Stimulated activated CD4-positive, alpha-beta T cell treated with anti-CD3 and anti-CD28 coated beads, Interleukin-12 subunit alpha, Interleukin-12 subunit beta, amount 100 ng/mL, for 48 hours (primary cell): ENCODE measurements around the gene ADD1.
"Not testable (repeated sequence)": the region's sequence is repeated elsewhere in the genome, so short reads cannot be mapped to it uniquely, and the experiment has no call there.

Experiments
- DNase-seq, 3 donors: peaks; one replicate each; pipeline ENCODE4 v3.0.0-alpha.2; 2020; ENCODE audit warnings: low read depth in 2 of 3, low spot score in 1 of 3

Gene ADD1

DNA sequence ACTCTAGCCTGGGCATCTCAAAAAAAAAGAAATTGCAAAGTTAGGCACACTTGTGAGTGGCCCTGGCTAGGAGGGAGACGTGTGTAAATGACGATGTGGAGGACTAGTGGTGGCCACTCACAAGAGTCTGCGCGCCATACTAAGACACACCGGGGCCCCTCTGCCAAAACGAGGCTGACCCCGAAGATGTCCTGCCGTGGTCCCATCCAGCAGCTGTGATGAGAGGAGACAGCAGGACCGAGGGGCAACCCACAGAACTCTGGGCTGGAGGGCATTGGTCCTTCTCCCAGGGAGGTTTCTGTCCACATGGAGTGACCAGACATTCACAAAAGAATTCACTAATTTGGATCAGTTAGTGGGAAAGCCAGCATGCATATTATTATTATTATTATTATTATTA is 72.1 kb downstream of the ADD1 start:
- DNase-seq = no peak

DNA sequence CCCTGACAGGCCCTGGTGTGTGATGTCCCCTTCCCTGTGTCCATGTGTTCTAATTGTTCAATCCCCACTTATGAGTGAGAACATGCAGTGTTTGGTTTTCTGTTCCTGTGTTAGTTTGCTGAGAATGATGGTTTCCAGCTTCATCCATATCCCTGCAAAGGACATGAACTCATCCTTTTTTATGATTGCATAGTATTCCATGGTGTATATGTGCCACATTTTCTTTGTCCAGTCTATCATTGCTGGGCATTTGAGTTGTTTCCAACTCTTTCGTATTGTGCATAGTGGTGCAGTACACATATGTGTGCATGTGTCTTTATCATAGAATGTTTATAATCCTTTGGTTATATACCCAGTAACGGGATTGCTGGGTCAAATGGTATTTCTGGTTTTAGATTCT is 73.1 kb downstream of the ADD1 start:
- not testable (repeated sequence) for DNase-seq

DNA sequence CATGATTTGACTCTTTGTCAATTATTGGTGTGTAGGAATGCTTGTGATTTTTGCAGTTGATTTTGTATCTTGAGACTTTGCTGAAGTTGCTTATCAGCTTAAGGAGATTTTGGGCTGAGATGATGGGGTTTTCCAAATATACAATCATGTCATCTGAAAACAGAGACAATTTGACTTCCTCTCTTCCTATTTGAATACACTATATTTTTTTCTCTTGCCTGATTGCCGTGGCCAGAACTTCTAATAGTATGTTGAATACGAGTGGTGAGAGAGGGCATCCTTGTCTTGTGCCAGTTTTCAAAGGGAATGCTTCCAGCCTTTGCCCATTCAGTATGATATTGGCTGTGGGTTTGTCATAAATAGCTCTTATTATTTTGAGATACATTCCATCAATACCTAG is 74.7 kb downstream of the ADD1 start:
- not testable (repeated sequence) for DNase-seq

DNA sequence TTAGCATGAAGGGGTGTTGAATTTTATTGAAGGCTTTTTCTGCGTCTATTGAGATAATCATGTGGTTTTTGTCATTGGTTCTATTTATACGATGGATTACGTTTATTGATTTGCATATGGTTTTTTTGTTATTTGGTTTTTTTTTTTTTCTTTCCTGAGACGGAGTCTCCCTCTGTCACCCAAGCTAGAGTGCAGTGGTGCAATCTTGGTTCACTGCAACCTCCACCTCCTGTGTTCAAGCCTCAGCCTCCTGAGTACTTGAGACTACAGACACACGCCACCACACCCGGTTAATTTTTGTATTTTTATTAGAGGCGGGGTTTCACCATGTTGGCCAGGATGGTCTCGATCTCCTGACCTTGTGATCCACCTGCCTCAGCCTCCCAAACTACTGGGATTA is 75.1 kb downstream of the ADD1 start:
- not testable (repeated sequence) for DNase-seq

DNA sequence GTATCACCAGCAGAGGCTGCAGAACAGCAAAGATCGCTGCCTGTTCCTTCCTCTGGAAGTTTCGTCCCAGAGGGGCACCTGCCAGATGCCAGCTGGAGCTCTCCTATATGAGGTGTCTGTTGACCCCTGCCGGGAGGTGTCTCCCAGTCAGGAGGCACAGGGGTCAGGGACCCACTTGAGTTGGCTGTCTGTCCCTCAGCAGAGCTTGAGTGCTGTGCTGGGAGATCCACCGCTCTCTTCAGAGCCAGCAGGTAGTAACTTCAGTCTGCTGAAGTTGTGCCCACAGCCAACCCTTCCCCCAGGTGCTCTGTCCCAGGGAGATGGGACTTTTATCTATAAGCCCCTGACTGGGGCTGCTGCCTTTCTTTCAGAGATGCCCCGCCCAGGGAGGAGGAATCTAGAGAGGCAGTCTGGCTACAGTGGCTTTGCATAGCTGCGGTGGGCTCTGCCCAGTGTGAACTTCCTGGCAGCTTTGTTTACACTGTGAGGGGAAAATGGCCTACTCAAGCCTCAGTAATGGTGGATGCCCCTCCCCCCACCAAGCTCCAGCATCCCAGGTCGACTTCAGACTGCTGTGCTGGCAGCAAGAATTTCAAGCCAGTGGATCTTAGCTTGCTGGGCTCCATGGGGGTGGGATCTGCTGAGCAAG is 78.9 kb downstream of the ADD1 start:
- not testable (repeated sequence) for DNase-seq

DNA sequence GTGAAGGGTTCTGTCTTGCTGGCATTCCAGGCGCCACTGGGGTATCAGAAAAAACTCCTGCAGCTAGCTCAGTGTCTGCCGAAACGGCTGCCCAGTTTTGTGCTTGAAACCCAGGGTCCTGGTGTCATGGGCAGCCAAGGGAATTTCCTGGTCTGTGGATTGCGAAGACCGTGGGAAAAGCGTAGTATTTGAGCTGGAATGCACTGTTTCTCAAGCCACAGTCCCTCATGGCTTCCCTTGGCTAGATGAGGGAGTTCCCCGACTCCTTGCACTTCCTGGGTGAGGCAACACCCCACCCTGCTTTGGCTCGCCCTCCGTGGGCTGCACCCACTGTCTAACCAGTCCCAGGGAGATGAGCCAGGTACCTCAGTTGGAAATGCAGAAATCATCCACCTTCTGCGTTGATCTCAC is 79.5 kb downstream of the ADD1 start:
- no peak for DNase-seq

DNA sequence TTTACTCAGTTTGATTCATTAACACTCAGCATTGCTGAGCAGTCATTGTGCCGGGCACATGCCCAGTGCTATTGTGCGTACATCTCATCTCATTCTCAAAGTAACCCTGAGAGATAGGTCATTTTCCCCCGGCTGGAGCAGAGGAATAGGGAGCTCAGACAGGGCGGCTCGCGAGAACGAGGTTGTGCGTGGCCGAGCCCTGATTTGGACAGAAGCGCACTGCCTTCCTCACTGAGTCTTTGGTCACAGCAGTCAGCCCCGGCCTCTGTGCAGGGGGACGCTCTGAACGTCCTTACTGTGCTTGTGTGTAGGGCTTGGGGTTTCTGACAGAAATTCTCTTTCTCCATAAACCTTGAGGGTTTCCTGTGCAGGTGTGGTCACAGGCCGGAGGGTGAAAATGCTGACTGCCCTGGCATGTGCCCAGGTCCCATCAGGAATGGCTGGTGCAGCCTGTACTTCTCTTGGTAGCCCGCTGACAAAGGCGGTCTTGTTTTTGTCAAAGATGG is 80.1 kb downstream of the ADD1 start:
- no peak for DNase-seq

DNA sequence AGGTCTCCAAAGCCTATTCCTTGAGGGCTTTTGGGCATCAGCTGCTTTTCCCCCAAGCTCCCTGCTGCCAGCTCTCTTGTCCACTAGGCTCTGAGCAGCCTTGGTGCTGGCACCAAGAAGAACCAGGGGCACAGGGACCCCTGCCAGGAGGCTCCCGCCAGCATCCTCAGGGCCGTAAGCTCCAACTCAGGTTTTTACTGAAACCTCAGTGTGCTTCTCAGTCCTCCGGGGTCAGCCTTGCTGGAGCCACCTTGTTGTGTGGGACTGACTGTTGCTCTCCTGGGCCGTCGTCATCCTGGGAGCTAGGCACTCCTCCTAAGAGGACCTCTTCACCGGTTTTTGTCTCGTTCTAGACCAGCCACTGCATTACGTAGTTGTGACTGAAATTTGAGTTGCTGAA is 80.6 kb downstream of the ADD1 start:
- DNase-seq = no peak

DNA sequence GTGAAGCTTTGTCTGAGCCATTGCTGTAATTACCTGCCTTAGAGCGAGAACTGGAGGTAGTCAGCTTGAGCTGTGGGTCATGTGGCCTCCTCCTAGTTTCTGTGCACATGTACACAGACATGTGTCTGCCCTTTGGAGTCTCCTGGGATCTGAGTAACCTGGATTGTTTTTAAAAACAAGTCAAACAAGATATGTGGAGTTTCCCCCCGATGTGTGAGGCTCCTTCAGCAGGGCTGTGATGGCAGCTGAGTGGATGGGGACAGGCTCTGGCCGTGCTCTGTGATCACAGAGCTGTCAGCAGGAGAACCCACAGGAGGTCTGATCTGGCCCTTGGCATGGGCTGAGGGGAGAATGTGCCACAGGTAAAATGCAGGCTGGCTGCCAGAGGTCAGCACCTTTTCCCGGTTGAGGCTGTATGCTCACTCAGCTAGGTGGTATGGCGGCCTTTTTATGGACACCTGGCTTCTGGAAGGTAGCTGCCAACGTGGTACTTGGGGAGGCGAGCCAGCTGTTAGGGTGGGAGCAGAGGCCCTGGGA is 81.2 kb downstream of the ADD1 start:
- no peak for DNase-seq

DNA sequence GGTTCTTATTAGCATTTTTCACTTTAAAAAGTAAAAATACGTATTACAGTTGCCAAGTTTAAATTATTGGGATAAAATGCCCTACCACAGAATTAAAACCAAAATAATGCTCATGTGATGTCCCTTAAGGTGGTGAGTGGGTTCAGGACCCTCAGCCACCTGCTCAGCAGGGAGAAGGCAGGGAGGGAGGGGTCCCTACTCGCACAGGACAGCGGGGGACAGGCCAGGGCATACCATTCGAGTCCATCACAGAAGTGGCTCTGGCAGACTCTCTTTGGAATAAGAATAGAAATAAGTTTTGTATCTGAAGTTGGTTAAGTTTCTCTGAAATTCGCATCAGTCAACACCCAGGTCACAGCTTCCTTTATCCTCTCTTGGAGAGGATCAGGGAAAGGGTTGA is 81.9 kb downstream of the ADD1 start:
- no peak for DNase-seq

DNA sequence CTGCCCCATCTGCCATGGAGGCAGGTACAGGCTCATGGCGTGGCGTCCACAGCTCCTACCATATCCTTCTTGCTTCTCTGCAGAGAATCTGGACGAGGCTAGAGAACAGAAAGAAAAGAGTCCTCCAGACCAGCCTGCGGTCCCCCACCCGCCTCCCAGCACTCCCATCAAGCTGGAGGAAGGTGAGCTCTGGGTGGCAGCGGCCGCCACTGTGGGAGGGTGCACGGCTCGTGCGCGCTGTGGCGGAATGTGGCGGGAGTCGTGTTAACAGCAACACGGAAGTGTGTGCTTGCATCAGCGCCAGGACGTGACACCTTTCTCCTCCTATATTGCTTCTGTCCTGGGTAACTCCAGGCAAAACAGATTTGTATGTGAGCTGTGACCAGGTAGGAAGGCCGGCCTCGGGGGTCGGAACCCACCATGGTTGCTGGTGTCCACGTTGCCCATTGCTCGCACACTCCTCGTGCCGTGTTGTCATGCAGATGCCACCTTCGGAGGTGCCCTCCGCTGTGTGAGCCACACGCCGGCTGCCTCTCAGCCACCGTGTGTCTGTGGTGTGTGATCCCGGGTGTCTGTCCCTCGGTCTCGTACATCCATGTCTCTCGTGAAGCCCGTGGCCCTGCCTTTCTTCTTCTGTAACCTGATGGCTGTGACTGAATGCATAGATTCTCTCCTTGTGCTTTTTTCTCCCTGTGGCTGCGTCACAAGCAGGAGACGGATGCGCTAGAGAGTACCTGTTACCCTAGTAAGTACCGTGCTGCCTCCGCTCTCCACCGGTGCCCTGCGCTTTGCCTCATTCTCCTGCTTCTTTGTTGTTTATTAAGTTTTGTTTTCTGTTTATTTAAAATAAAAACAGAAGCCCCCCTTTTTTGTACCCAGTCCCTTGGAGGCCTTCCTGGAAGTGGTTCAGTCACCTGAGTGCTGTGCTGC is 82.6 kb downstream of the ADD1 start:
- DNase-seq = no peak

DNA sequence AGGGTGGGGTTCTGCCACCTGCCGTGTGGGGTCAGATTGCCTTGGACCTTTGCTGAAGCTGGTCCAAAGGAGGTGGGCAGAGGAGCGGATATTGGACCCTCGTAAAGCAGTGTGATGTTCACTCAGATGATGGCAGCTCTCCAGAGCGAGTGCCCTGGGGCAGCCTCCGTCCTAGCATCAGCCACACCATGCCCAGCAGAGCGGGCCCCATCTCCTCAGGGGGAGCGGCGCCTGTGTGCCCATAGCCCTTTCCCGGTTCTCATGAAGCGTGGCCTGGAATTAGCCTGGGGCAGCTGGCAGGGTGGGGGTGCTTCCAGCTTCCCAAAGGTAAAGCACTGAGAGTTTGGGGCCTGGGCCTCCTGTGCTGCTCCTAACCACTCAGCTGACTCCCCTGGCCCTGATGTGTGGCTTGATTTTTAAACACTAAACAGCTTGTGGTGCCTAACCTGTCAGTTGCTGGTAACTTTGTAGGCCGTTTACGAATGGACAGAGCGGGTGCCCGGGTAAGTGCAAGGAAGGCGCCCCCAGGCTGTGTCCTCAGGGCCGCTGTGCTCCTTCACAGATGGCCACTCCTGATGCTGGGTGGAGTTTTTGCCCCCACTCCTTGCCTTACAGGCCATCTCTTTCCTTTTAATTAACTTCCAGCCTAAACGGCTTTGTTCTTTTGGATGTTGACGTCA is 83.5 kb downstream of the ADD1 start:
- no peak for DNase-seq

DNA sequence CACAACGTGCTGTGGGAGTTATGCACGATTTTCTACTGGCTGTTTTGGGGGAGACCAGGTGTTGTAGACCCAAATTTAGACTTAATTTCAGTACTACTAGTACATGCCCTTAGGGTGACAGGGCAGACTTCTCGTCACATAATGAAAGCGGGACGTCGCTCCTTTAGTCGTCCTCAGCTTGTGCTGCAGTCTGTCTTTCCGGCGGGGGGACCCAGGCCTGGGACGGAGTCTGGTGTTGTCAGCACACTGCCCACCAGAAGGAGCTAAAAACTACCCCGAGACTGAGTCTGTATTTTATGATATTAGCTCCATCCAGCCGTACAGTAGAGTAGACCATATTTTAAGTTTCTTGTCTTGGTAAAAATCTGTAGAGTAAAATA is 84.0 kb downstream of the ADD1 start:
- no peak for DNase-seq

DNA sequence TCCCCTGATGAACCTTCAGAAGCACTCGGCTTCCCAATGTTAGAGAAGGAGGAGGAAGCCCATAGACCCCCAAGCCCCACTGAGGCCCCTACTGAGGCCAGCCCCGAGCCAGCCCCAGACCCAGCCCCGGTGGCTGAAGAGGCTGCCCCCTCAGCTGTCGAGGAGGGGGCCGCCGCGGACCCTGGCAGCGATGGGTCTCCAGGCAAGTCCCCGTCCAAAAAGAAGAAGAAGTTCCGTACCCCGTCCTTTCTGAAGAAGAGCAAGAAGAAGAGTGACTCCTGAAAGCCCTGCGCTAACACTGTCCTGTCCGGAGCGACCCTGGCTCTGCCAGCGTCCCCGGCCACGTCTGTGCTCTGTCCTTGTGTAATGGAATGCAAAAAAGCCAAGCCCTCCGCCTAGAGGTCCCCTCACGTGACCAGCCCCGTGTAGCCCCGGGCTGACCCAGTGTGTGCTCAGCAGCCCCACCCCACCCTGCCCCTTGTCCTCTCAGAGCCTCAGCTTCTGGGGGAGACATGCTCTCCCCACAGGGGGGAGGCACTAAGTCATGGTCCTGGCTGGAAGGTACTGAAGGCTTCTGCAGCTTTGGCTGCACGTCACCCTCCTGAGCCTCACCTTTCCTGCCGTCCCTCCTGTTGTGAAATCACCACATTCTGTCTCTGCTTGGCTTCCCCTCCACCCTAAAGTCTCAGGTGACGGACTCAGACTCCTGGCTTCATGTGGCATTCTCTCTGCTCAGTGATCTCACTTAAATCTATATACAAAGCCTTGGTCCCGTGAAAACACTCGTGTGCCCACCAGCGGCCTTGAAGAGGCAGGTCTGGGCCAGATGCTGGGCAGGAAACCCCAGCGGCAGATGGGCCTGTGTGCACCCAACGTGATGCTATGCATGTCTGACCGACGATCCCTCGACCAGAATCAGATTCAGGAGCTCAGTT is 84.9 kb downstream of the ADD1 start:
- DNase-seq = no peak

DNA sequence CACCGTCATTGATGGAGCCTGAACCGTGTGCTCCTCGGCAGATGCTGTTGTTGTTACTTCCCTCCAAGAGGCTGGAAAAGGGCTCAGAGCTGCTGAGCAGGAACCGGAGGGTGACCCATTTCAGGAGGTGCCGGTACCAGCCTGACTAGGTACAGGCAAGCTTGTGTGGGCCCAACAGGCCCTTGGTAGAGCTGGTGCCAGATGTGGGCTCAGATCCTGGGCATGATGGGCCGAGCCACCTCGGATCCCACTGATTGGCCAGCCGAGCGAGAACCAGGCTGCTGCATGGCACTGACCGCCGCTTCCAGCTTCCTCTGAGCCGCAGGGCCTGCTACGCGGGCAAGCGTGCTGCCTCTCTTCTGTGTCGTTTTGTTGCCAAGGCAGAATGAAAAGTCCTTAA is 85.8 kb downstream of the ADD1 start:
- no peak for DNase-seq

DNA sequence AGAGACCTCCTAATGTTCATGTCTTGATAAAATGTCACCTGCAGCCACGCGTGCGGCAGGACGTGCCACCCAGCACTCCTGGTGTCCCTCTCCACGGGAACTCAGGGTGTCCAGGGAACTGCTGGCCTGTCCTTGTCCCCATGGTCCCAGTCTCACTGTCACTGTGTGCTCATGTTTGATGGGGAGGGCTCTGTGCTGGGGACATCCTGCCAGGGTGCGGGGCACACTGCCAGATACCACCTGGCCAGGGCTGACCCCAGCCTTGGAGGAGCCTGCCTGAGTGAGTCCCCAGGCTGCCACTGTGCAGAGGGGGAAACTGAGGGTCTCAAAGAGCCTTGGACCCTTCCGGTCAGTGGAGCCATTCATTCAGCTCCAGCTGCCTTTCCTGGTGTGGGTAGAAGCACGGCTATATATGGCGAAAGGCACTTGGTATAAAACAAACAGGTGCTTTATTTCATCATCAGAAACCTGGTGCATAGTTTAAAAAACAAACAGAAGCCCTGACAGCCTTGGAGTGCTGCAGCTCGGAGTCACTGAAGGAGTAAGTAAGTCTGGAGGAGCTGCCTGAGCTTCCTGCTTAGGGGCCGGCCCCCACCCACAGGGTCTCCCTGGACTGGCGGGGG is 86.6 kb downstream of the ADD1 start:
- no peak for DNase-seq

DNA sequence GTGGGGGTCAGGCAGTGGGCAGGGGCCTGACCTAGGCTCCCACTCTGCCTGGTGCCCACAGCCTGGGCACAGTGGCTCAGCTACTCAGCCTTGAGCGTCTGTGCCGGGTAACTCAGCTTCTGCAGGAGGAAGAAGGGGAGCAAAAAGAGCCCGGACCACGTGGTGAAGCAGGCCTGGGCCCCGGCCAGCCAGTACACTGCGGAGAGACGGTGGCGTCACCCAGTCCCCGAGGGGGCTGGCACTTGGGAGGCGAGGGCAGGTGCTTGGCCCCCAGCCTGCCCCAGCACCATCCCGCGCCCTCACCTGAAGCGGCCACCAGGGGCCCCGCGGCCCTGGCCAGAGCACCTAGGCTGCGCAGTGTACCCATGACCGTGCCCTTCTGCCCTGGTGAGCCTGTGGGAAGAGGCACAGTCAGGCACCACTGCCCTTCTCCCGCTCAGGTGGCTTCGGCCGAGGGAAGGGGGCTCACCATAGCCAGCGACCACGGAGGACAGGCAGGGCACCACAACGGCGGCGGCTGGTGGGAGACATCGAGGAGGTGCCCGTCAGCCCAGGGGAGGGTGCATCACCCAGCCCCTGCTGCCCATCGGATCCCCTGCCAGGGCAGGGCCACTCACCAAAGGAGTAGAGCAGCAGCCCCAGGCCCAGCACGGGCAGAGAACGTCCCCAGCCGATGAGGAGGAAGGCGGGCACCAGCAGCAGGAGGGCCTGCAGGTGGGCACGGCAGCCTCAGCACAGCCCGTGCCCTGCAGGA is 87.3 kb downstream of the ADD1 start:
- no peak for DNase-seq

DNA sequence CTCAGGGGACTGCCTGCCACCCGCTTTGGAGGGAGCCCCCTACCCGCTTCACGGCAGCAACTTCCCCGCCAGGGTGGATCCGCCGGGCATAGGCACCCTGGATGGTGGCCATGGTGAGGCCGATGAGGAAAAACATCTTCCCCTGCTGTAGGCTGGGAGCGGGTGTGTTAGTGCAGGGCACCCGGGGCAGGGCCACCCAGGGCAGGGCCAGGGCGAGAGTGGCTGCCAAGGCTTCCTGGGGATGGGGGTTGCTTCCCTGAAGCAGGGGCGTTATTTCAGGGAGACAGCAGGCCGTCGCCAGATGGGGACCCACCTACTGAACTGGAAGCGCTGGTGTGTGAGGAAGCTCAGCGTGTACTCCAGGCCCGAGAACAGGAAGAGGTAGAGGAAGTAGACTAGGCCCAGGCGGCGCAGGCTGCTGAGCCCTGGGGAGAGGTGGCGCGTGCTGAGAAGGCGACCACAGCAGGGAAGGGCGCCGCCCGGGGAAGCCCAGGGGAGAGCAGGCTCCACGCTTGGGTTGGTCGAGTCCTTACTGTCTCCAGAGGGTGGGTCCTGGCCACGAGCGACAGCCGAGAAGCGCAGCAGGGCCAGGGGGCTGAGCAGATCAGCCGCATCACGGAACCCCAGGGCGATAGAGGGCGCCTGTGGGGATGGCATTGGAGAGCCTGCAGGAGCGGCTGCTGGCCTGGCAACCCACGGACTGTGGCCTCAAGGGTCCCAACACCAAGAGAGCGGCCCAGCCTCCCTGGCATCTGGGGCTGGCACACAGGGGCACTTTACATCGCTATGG is 88.1 kb downstream of the ADD1 start:
- DNase-seq = no peak
